Fibroblast of the conjunctiva (primary cell): Measurements from ENCODE around the gene ZNF202.
"Not testable (repeated sequence)": the region's sequence is repeated elsewhere in the genome, so short reads cannot be mapped to it uniquely, and the experiment has no call there.

Experiments used
- DNase-seq: peaks from one replicate; pipeline ENCODE4 v3.0.0-alpha.2; 2010; ENCODE audit warnings: low read depth

Gene ZNF202

GRCh38 chr11:123742031-123742723 is 717 bp upstream of the ZNF202 start:
- no peak for DNase-seq

GRCh38 chr11:123740787-123741158 is 687 bp downstream of the ZNF202 start:
- no peak for DNase-seq

DNA sequence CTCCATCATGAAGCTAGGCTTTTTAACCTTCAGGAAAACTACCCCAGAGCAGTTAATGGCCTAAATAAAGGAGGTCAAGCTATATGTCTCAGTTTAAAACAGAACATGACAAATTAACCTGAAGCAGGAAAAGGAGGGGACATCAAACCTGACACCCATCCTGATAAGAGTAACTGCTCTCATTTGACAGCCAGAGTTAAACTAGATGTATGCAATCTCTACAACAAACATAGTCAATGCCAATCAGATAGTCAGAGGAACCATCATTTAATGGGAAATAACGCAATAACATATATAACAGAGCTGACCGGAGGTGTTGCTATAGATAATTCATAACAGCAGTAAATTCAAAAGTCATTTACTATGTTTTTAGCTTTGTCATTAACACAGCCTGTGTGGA is 3.1 kb downstream of the ZNF202 start:
- DNase-seq, result no peak

GRCh38 chr11:123736769-123737168 is 4.7 kb downstream of the ZNF202 start:
- DNase-seq, result no peak

DNA sequence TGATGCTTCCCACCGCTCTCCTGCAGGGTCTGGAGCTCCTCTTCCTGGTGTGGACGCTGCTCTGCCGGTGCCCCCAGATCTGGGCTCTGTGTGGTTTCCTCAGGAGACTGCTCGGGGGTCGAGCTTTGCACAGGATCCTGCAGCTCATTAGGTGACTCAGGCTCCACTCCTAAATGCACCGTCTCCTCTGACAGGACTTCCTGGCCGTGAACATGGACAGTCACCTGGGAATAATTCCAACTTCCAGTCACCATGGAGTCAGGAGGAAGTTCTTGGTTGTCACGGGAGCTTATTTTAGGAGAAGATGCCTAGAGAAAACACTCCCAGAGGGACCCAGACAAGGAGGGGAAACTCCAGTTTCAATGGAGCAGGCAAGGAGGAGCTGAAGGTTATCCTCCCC is 11.9 kb downstream of the ZNF202 start:
- DNase-seq, result no peak

GRCh38 chr11:123725995-123726655 is 15.3 kb downstream of the ZNF202 start:
- no peak for DNase-seq

- DNase-seq, result no peak
Measured at GRCh38 chr11:123719452-123719851, 22.0 kb downstream of the ZNF202 start.

DNA sequence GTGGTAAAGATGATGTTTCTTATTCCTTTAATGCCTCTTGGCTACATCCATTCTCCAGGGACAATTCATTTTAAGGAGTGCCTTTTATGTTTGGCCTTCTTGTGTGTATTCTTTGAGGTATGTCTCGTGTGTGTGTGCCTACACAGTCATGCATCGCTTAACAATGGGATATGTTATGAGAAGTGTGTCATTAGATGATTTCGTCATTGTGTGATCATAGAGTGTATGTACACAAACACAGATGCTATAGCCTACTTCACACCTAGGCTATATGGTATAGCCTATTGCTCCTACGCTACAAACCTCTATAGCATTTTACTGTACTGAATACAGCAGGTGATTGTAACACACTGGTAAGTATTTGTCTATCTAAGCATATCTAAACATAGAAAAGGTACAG is 23.0 kb downstream of the ZNF202 start:
- DNase-seq, result no peak

DNA sequence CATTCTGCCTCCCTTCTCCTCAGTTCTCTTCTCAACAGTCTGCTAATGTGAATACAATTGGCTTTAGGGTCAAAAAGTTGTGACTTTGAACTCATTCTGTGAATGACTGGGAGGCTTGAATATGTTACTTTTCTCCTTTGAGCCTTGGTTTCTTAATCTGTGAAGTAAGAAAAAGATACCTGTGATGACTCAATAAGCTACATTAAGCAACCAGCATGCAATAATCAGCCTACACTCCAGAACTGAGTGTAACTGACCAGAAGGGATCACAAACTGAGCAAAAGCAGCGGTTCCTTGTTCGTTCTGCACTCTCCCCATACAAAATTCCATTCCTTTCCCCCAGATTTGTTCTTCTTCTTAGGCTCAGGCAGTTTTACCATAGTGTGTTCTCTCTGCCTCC is 23.4 kb downstream of the ZNF202 start:
- no peak for DNase-seq

DNA sequence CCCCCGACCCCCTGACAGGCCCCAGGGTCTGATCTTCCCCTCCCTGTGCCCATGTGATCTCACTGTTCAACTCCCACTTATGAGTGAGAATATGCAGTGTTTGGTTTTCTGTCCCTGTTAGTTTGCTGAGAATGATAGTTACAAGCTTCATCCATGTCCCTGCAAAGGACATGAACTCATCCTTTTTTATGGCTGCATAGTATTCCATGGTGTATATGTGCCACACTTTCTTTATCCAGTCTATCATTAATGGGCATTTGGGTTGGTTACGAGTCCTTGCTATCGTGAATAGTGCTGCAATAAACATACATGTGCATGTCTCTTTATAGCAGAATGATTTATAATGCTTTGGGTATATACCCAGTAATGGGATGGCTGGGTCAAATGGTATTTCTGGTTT is 28.8 kb downstream of the ZNF202 start:
- not testable (repeated sequence) for DNase-seq

GRCh38 chr11:123707606-123708205 is 33.8 kb downstream of the ZNF202 start:
- peak; percentile 34 for DNase-seq

- DNase-seq, result no peak
Measured at GRCh38 chr11:123707206-123707605, 34.3 kb downstream of the ZNF202 start.

DNA sequence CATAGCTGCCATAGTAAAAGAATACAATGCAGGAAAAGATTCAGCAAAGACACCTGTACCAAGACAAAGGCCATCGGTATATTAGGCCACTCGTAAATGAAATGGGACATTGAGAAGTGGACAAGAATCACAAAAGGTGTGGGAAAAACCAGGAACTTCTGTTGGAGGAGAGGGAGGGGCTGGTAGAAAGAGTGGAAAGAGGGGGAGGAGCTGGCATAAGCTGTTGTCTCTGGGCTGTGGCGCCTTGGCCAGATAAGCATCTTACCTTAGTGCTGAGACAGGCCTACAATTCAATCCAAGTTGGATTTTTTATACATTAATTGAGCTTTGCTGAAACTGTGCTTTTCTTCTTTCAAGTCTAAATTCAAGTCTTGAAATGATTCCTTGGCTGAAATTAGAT is 37.1 kb downstream of the ZNF202 start:
- no peak for DNase-seq

DNA sequence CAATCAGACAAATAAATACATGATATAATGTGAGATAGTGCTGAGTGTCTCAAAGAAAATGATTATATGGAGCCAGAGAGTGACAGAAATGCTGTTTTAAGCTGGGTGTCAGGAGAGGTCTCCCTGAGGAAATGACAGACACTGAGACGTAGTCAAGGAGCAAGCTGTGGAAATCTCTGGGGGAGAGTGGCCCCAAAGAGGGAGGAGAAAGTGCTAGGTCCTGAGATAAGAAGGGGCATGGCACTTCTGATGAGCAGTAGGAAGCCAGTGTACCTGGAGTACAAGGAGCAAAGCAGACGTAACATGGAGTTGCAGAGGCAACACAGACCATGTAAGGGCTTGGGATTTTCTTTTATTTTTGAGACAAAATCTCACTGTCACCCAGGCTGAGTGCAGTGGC is 38.8 kb downstream of the ZNF202 start:
- DNase-seq, result no peak

GRCh38 chr11:123702139-123702538 is 39.3 kb downstream of the ZNF202 start:
- no peak for DNase-seq

GRCh38 chr11:123700772-123701171 is 40.7 kb downstream of the ZNF202 start:
- DNase-seq, result no peak

- no peak for DNase-seq
Measured at GRCh38 chr11:123698546-123699127, 42.8 kb downstream of the ZNF202 start.

GRCh38 chr11:123696183-123696582 is 45.3 kb downstream of the ZNF202 start:
- no peak for DNase-seq

DNA sequence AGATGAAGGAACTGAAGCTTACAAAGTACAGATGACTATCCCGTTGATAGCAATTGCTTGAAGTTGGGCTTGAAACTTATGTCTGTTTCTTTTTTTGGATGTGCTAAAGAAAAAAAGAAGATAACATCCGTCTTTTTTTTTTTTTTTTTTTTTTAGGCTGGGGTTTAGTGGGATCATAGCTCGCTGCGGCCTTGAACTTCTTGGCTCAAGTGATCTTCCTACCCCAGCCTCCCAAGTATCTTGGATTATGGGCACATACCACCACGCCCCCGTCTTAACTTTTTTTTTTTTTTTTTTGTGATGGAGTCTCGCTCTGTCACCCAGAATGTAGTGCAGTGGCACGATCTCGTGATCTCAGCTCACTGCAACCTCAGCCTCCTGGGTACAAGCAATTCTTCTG is 46.2 kb downstream of the ZNF202 start:
- no peak for DNase-seq

DNA sequence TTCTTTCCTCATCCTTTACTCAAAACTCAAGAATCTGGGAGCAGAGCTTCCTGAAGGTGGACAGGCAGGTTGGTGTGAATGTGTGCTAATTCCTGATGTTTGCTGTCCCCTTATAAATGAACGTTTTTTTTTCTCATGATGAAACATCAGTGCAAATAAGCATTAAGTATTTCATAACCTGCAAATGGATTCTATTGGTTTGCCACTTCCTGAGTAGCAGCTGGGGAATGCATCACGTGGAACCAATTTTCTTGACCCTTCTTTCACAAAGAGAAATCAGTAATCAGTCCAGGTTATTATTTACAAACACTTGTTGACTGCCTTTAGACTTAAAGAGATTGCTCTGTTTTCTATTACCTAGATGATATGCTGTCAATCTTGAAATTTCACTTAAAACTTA is 46.9 kb downstream of the ZNF202 start:
- no peak for DNase-seq

DNA sequence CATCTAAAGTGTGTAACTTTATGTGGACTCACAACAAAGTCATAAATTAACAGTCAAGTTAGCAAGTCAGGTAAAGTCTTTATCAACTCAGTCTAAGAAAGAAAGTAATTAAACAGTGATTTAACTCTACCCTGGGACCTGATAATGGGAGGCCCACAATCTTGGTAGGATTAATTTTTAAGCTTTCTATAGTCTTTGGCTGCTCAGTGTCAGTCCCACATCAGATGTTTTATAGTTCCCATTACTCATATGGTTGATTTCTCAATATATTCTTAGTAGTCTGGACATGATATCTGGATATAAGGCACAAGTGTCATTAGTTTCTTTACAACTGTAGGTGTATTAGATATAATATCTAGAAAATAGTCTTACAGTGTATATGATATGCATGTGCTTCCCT is 48.5 kb downstream of the ZNF202 start:
- no peak for DNase-seq

GRCh38 chr11:123690485-123690884 is 51.0 kb downstream of the ZNF202 start:
- DNase-seq, result no peak

GRCh38 chr11:123684601-123685000 is 56.9 kb downstream of the ZNF202 start:
- DNase-seq, result no peak
